Neural cell (in vitro differentiated cells): ENCODE measurements around the gene CPEB3. TPM values are rescaled to one million over a fixed set of nuclear protein-coding genes. Genes with fewer than 3 reads are reported as not detected.

Source experiments
- H2AFZ ChIP-seq: fragments of 200-600, 300-800 bp; sonication (generic), shearing (Covaris generic); 2 replicates; pipeline ENCODE4 v1.6.0; 2014; ENCODE audit warnings: low read depth, mild to moderate bottlenecking, antibody characterized with exemption, low read length, moderate library complexity
- H3F3A ChIP-seq: fragments of 200-600 bp; shearing (Covaris generic); 2 replicates; pipeline ENCODE4 v1.6.1; 2016; ENCODE audit warnings: mild to moderate bottlenecking, moderate library complexity, mixed read lengths, antibody characterized with exemption, low read length; ENCODE audit not compliant: insufficient read depth, poor library complexity, severe bottlenecking
- H3K27ac ChIP-seq: fragments of 200-600, 300-800 bp; sonication (generic), shearing (Covaris generic); 2 replicates; pipeline ENCODE4 v1.5.1; 2014; ENCODE audit warnings: mild to moderate bottlenecking, low read length, moderate library complexity
- H3K27me3 ChIP-seq: fragments of 300-800, 200-600 bp; sonication (generic), shearing (Covaris generic); 2 replicates; pipeline ENCODE4 v1.6.0; 2014; ENCODE audit warnings: mild to moderate bottlenecking, low read depth, low read length, moderate library complexity; ENCODE audit not compliant: insufficient read depth
- H3K36me3 ChIP-seq: fragments of 300-800, 200-600 bp; sonication (generic), shearing (Covaris generic); 2 replicates; pipeline ENCODE4 v1.5.1; 2014; ENCODE audit warnings: mild to moderate bottlenecking, antibody characterized with exemption, low read length, moderate library complexity; ENCODE audit not compliant: insufficient read depth
- H3K4me2 ChIP-seq: fragments of 300-800, 200-600 bp; sonication (generic), shearing (Covaris generic); 2 replicates; pipeline ENCODE4 v1.6.0; 2014; ENCODE audit warnings: mild to moderate bottlenecking, low read length
- H3K4me3 ChIP-seq: fragments of 300-800, 200-600 bp; sonication (generic), shearing (Covaris generic); 2 replicates; pipeline ENCODE4 v1.5.1; 2014; ENCODE audit warnings: mild to moderate bottlenecking, low read length, moderate library complexity
- H3K79me2 ChIP-seq: fragments of 200-600 bp; shearing (Covaris generic); replicated peaks from 2 replicates; pipeline ENCODE4 v1.6.0; 2014; ENCODE audit warnings: mild to moderate bottlenecking, low read length, moderate library complexity; ENCODE audit not compliant: insufficient read depth
- H3K9ac ChIP-seq: fragments of 300-800, 200-600 bp; sonication (generic), shearing (Covaris generic); 2 replicates; pipeline ENCODE4 v1.6.1; 2016; ENCODE audit warnings: mild to moderate bottlenecking, low read length, mixed read lengths
- H3K9me2 ChIP-seq: fragments of 200-600 bp; shearing (Covaris generic); 2 replicates; pipeline ENCODE4 v1.6.1; 2016; ENCODE audit warnings: mild to moderate bottlenecking, low read length, mixed read lengths; ENCODE audit not compliant: insufficient read depth
- H3K9me3 ChIP-seq: fragments of 200-600, 300-800 bp; sonication (generic), shearing (Covaris generic); 2 replicates; pipeline ENCODE4 v1.6.1; 2016; ENCODE audit warnings: mild to moderate bottlenecking, mixed run types, low read length, moderate library complexity, mixed read lengths
- H4K20me1 ChIP-seq: fragments of 200-600 bp; shearing (Covaris generic); 2 replicates; pipeline ENCODE4 v1.6.1; 2016; ENCODE audit warnings: mild to moderate bottlenecking, mixed run types; ENCODE audit not compliant: insufficient read depth
- EZH2 ChIP-seq: fragments of 200-600, 300-800 bp; shearing (Covaris generic), sonication (generic); IDR thresholded peaks from 2 replicates; pipeline ENCODE4 v1.6.1; 2014; ENCODE audit warnings: antibody characterized with exemption, low read length, borderline replicate concordance, mild to moderate bottlenecking; ENCODE audit not compliant: insufficient read depth, poor library complexity, severe bottlenecking
- MXI1 ChIP-seq: fragments of 450-650 bp; conservative IDR thresholded peaks from 2 replicates; pipeline ENCODE4 v1.6.1; 2014; ENCODE audit warnings: antibody characterized with exemption, mild to moderate bottlenecking; ENCODE audit not compliant: poor library complexity, severe bottlenecking
- POLR2AphosphoS5 ChIP-seq: IDR thresholded peaks from 2 replicates; pipeline ENCODE4 v1.6.1; 2012
- RAD21 ChIP-seq: fragments of 450-650 bp; conservative IDR thresholded peaks from 2 replicates; pipeline ENCODE4 v1.6.1; 2014; ENCODE audit warnings: antibody characterized with exemption, mild to moderate bottlenecking, moderate library complexity
- REST ChIP-seq: IDR thresholded peaks from 2 replicates; pipeline ENCODE4 v1.6.1; 2012; ENCODE audit warnings: borderline replicate concordance
- SMC3 ChIP-seq: fragments of 450-650 bp; conservative IDR thresholded peaks from 2 replicates; pipeline ENCODE4 v1.6.1; 2014; ENCODE audit warnings: antibody characterized with exemption, mild to moderate bottlenecking, moderate library complexity; ENCODE audit not compliant: poor library complexity
- polyA plus RNA-seq: library from polyadenylated mRNA; depleted of rRNA; stranded (reverse); fragments of >200 nt; gene quantifications from 2 replicates; pipeline ENCODE4 v1.2.3, GENCODE V29; 2014

The CPEB3 gene
- polyA plus RNA-seq, 1 donor from 2014 or later, result 20.0 TPM

GRCh38 chr10:92047215-92047614 lies 243.7 kb downstream of the CPEB3 start:
- Histone ChIP-seq H3K9me3 (no peaks in the 10 kb centered on the region), H3K9me2 (no peaks in the 10 kb centered on the region), H3K36me3 (no peaks in the 10 kb centered on the region), H3K79me2 (no peaks in the 10 kb centered on the region), H3K27me3 (no peaks in the 10 kb centered on the region), H3K4me2 (no peak overlapping the region), H3F3A (no peaks in the 10 kb centered on the region), H2AFZ (no peak overlapping the region), H3K9ac (no peak overlapping the region), H3K4me3 (no peak overlapping the region), H4K20me1 (no peaks in the 10 kb centered on the region), H3K27ac (no peak overlapping the region)
- TF ChIP-seq MXI1, result no peak
- TF ChIP-seq EZH2, result no peak
- no peak for TF ChIP-seq SMC3
- TF ChIP-seq REST, result no peak

- H3F3A ChIP-seq, result no peaks in the 10 kb centered on the region
- H3K9me3 ChIP-seq, result no peaks in the 10 kb centered on the region
- no peaks in the 10 kb centered on the region for H3K27me3 ChIP-seq
- TF ChIP-seq POLR2AphosphoS5 (peak; percentile 16), REST (no peak)
- no peak overlapping the region for H2AFZ ChIP-seq
- H3K36me3 ChIP-seq, result no peaks in the 10 kb centered on the region
- no peaks in the 10 kb centered on the region for H4K20me1 ChIP-seq
- no peak overlapping the region for H3K4me3 ChIP-seq
- no peak overlapping the region for H3K4me2 ChIP-seq
- H3K79me2 ChIP-seq, result no peaks in the 10 kb centered on the region
- no peak overlapping the region for H3K27ac ChIP-seq
- no peaks in the 10 kb centered on the region for H3K9me2 ChIP-seq
- H3K9ac ChIP-seq, result no peak overlapping the region
Measured at GRCh38 chr10:92045641-92046106, 245.2 kb downstream of the CPEB3 start.

- TF ChIP-seq RAD21, result no peak
- no peak overlapping the region for H3K27ac ChIP-seq
- H3K36me3 ChIP-seq, result no peaks in the 10 kb centered on the region
- no peaks in the 10 kb centered on the region for H3K9me3 ChIP-seq
- H2AFZ ChIP-seq, result no peak overlapping the region
- no peaks in the 10 kb centered on the region for H3K9me2 ChIP-seq
- no peaks in the 10 kb centered on the region for H4K20me1 ChIP-seq
- H3K79me2 ChIP-seq, result no peaks in the 10 kb centered on the region
- no peak overlapping the region for H3K4me2 ChIP-seq
- H3K4me3 ChIP-seq, result no peak overlapping the region
- no peak overlapping the region for H3K9ac ChIP-seq
- H3F3A ChIP-seq, result no peaks in the 10 kb centered on the region
- no peaks in the 10 kb centered on the region for H3K27me3 ChIP-seq
Measured at GRCh38 chr10:92042541-92042940, 248.3 kb downstream of the CPEB3 start.
